GM21825 (cell line): Measurements from ENCODE around the gene PTRH1.

Source experiments
- ATAC-seq: cut with Tn5 transposase; IDR thresholded peaks from one replicate; pipeline ENCODE4 v1.9.1; 2021; ENCODE audit warnings: mild to moderate bottlenecking, moderate library complexity; ENCODE audit not compliant: unreplicated experiment

The PTRH1 gene

DNA sequence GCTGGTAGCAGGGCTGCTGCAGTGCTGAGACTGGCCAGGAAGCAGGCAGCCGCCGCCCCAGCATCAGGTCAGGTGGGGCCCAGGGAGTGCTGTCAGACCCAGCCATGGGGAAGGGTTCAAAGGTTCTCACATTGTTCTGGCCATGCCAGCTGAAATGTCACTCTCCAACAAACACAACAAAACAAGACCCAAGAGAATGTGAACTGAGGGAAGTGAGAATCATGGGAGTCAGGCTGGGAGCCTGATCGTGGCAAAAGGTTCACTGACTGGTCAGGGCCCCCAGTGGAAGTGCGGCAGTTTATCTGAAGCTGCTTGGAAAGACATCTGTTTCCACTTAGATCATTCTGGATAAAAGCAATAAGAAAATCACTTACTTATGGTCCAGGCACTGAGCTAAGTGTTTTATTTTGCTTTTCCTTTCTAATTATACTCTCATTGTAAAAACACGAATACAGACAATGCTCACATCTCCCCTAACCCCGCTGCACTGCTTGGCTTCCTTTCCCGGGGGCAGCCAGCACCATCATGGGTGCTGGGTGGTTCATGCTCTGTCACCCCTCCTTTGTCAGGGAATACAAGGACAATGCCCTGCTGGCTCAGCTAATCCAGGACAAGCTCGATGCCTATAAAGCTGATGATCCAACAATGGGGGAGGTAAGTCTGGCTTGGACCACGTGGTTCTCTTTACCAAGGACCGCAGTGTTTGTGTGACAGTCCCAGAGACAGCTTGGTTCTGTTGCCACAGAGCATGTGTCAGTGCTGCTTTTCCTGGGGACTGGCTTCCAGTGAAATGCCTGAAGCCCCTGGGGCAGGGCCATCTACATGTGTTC lies 50.6 kb downstream of the PTRH1 start:
- no peak for ATAC-seq

DNA sequence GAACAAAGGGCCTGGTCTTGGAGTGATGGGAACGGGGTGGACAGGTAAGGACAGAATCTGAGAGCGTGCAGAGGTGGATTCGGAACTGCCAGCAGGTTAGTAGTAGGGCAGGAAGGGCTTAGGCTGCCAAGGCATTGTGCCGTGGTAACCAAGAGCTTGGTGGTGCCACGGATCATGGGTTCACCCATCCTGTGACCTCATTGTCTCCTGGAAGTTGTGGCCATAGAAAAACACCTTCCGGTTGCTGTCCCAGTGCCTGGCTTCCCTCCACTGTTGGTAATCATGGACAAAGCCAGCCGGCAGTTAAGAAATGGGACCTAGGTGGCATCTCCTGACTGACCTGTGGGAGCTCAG lies 51.2 kb downstream of the PTRH1 start:
- ATAC-seq: no peak
